ENCODE data around the gene BACE1-AS.
"Not testable (repeated sequence)": the region's sequence is repeated elsewhere in the genome, so short reads cannot be mapped to it uniquely, and the experiment has no call there.

The BACE1-AS gene

GRCh38 chr11:117290809-117291396 lies at the start of gene BACE1-AS:
BACE1-AS (plus strand) TSS chr11:117291346.
- DNase-seq = no peak

- DNase-seq = no peak
Measured at GRCh38 chr11:117248341-117248740, 42.8 kb upstream of the BACE1-AS start.

DNA sequence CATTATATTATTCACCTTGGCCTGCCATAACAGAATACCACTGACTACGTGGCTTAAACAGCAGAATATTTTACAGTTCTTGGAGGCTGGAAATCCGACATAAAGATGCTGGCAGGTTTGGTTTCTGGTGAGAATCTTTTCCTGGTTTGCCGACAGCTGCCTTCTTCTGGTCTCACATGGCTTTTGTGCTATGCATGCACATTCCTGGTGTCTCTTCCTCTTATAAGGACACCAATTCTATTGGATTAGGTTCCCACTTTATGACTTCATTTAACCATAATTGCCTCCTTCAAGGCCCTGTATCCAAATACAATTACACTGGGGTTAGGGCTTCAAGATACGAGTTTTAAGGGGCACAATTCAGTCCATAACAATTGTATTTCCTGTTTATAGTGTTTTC lies 41.6 kb upstream of the BACE1-AS start:
- DNase-seq = no peak

DNA sequence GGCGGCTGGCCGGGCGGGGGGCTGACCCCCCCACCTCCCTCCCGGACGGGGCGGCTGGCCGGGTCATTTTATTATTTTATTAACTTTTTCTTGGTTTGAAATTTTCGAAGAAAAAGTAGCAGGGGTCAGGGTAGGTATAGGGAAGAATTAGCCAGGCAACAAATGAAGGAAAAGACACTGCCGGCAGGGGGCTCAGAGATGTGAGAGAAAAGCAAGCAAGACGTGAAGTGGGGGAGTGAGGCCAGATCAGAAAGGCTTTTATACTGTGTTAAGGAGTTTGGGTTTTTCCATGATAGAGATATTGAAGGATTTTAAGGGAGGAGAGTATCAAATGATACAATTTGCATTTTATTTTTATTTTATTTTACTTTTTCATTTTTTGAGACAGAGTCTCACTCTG lies 39.6 kb upstream of the BACE1-AS start:
- no peak for DNase-seq

DNA sequence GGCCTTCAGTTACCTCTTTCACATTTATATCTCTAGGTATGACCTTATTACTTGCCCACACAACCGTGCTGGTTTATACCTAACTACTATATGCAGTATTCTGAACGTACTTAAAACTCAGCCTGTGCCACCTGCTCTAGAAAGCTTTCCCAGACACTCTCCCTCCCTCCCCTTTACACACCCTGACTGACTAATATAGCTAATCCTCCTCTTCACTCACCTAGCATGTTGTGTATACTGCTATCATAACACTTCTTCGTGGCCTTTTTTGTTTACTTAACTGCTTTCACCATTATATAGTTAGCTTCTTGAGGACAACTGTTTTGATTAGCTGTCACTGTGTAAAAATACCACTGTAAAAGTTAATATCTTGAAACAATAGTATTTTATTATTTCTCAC lies 35.2 kb upstream of the BACE1-AS start:
- no peak for DNase-seq

GRCh38 chr11:117256573-117256972 lies 34.6 kb upstream of the BACE1-AS start:
- no peak for DNase-seq

GRCh38 chr11:117258576-117258975 lies 32.6 kb upstream of the BACE1-AS start:
- no peak for DNase-seq

DNA sequence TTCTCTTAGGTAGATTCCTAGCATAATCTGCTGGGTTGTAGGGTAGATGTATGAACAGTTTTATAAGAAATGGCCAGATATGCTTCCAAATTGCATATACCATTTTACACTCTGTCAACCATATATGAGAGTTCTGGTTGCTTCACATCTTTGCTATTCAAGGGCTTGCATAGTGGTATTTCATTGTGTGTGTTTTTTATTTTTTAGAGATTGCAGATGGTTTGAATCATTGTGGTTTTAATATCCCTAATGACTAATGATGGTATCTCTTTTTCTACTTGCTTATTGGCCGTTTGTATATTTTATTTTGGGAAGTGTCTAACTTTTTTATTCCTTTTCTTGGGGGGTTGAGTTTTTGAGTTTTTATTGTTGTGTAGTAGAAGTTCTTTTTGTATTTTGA lies 31.7 kb upstream of the BACE1-AS start:
- DNase-seq = no peak

DNA sequence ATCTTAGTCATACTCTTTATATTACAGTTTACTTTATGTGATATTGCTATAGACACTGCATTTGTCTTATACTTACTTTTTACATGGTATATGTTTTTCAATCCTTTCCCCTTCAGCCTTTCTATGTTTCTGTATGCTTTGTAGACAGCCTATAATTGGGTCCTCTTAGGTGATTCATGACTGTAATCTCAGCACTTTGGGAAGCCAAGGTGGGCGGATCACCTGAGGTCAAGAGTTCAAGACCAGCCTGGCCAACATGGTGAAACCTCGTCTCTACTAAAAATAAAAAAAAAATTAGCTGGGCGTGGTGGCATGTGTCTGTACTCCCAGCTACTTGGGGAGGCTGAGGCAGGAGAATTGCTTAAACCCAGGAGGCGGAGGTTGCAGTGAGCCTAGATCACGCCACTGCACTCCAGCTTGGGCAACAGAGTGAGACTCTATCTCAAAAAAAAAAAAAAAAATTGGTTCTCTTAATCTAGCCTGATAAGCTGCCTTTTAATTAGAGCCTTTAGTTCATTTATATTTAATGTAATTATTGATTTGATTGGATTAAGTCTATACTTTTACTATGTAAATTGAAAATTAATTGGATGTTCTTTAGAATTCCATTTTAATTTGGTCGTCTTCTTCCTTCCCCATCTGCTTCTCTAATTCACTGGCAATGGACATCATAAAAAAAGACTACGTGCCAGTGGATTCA lies 26.4 kb upstream of the BACE1-AS start:
- DNase-seq = not testable (repeated sequence)

- no peak for DNase-seq
Measured at GRCh38 chr11:117265745-117266144, 25.4 kb upstream of the BACE1-AS start.

- DNase-seq = no peak
Measured at GRCh38 chr11:117269856-117270255, 21.3 kb upstream of the BACE1-AS start.

DNA sequence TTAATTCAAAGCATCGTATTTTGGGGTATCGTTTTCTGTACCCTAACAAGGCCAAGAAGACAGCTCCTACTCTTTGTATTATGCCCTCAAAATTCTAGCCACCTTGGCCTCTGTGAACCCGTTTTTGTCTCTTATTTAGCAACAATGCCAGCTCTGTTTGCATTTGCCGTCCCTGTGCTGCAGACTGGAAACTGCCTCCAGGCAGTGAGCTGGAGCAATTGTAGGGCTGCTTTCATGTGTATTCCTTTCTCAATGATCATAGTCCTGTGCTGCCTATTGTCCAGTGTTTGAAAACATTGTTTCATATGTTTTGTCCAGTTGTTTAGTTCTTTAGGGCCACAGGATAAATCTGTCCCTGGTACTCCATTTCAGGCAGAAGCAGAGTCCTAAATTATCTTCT lies 19.9 kb upstream of the BACE1-AS start:
- DNase-seq = no peak

DNA sequence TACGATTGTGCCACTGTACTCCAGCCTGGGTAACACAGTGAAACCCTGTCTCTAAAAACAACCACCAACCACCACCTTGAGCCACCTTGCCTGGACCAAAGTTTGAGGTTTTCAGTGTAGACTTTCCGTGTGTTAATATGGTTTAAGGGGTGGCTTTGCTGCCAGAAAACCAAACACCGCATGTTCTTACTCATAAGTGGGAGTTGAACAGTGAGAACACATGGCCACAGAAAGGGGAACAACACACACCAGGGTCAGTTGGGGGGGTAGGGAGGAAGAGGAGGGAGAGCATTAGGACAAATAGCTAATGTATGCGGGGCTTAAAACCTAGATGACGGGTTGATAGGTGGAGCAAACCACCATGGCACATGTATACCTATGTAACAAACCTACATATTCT lies 19.0 kb upstream of the BACE1-AS start:
- DNase-seq = not testable (repeated sequence)

DNA sequence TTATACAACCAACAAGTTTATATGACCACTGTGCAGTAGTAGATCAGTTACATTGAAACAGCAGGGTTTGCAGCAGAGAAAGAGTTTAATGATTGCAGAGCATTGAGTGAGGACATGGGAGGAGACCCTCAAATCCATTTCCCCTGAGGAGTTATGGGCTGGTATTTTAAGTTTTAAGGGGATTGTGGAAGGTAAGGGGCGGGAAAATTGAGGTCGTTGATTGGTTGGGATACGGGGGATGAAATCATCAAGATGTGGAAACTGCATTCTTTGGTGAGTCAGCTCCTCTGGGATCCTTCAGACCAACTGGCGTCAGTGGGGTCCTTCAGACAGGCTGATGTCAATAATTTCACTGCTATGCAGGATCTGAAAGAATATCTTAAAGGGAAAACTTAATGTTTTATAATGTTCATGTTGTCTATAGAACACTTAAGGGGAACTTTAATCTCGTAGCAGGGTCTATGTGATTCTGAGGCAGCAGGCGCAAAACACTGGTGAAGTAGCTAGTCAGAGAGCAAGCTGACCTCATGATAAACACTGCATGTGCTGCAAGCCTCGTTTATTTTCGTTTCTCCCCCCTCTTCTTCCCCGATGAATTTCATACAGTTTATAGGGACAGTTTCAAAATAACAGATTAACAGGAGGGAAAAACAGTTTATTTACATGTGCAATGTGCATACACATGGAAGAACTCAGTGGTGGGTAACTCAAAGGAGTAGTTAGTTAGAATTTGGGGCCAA lies 17.4 kb upstream of the BACE1-AS start:
- DNase-seq = no peak

- no peak for DNase-seq
Measured at GRCh38 chr11:117278347-117278746, 12.8 kb upstream of the BACE1-AS start.

GRCh38 chr11:117279711-117280376 lies 11.3 kb upstream of the BACE1-AS start:
- DNase-seq = no peak

- no peak for DNase-seq
Measured at GRCh38 chr11:117281159-117281558, 10.0 kb upstream of the BACE1-AS start.

- no peak for DNase-seq
Measured at GRCh38 chr11:117281869-117282268, 9.3 kb upstream of the BACE1-AS start.

GRCh38 chr11:117282956-117283355 lies 8.2 kb upstream of the BACE1-AS start:
- no peak for DNase-seq

- no peak for DNase-seq
Measured at GRCh38 chr11:117284053-117284452, 7.1 kb upstream of the BACE1-AS start.

GRCh38 chr11:117286588-117286987 lies 4.6 kb upstream of the BACE1-AS start:
- DNase-seq = no peak

GRCh38 chr11:117287668-117288067 lies 3.5 kb upstream of the BACE1-AS start:
- no peak for DNase-seq

- no peak for DNase-seq
Measured at GRCh38 chr11:117289795-117290194, 1.4 kb upstream of the BACE1-AS start.

DNA sequence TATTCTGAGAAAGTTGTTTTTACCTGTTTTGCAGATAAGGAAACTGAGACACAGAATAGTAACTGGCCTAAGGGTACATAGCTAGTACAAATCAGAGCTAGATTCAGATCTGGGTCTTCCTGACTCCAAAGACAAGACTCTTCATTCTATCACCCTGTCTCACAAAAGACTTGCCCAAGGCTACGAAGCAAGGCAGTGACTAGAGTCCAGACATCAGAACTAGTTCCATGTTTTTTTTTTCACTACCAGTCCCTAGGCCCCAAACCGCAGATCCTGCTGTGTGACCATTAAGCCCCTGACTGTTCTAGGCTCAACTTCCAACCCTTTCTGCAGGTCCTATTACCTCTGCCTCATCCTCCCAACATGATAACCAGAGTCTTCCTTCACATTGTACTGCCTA lies 1.5 kb downstream of the BACE1-AS start:
- DNase-seq = no peak
